ENCODE measurements around the gene LEFTY1.
A peak's percentile ranks its signal among the peaks of the same experiment; 100 is the strongest.
"Not testable (repeated sequence)": the region's sequence is repeated elsewhere in the genome, so short reads cannot be mapped to it uniquely, and the experiment has no call there.

Gene LEFTY1

GRCh38 chr1:225843426-225843795 is 45.5 kb downstream of the LEFTY1 start:
- peak overlapping the region; percentile 42 for H3K27ac ChIP-seq
- no peak for DNase-seq (ENCODE audit: low spot score)
- TF ChIP-seq, protein P1, sequence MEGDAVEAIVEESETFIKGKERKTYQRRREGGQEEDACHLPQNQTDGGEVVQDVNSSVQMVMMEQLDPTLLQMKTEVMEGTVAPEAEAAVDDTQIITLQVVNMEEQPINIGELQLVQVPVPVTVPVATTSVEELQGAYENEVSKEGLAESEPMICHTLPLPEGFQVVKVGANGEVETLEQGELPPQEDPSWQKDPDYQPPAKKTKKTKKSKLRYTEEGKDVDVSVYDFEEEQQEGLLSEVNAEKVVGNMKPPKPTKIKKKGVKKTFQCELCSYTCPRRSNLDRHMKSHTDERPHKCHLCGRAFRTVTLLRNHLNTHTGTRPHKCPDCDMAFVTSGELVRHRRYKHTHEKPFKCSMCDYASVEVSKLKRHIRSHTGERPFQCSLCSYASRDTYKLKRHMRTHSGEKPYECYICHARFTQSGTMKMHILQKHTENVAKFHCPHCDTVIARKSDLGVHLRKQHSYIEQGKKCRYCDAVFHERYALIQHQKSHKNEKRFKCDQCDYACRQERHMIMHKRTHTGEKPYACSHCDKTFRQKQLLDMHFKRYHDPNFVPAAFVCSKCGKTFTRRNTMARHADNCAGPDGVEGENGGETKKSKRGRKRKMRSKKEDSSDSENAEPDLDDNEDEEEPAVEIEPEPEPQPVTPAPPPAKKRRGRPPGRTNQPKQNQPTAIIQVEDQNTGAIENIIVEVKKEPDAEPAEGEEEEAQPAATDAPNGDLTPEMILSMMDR (conservative IDR thresholded peaks at IDR 0.05; ENCODE audit: low read depth) = no peak
- CTCF ChIA-PET = interaction anchor here (0.6 to 1.1 kb wide), 3 partner anchors 77 to 369 kb away, joined by 4 read pairs; no protein-coding TSS in a partner anchor
- POLR2A ChIA-PET (ENCODE audit: low non-redundant PET) = no interaction called here

GRCh38 chr1:225842788-225843425 is 46.0 kb downstream of the LEFTY1 start:
- peak overlapping the region; percentile 42 for H3K27ac ChIP-seq
- CTCF ChIA-PET = interaction anchor here (1.1 kb wide), 1 partner anchor 368 kb away, joined by 4 read pairs; no protein-coding TSS in a partner anchor
- no peak for DNase-seq (ENCODE audit: low spot score)
- TF ChIP-seq, protein P1 (conservative IDR thresholded peaks at IDR 0.05; ENCODE audit: low read depth) = no peak
- POLR2A ChIA-PET (ENCODE audit: low non-redundant PET) = no interaction called here

GRCh38 chr1:225842074-225842473 is 46.9 kb downstream of the LEFTY1 start:
- no peak for DNase-seq (ENCODE audit: low spot score)
- peak overlapping the region; percentile 42 for H3K27ac ChIP-seq
- CTCF ChIA-PET = interaction anchor here (0.6 to 1.1 kb wide), 2 partner anchors 72 to 367 kb away, joined by 3 to 4 read pairs; no protein-coding TSS in a partner anchor
- TF ChIP-seq, protein P1 (conservative IDR thresholded peaks at IDR 0.05; ENCODE audit: low read depth) = no peak
- POLR2A ChIA-PET (ENCODE audit: low non-redundant PET) = interaction anchor here (0.6 kb wide), 1 partner anchor 8 kb away, joined by 3 read pairs; no protein-coding TSS in a partner anchor

DNA sequence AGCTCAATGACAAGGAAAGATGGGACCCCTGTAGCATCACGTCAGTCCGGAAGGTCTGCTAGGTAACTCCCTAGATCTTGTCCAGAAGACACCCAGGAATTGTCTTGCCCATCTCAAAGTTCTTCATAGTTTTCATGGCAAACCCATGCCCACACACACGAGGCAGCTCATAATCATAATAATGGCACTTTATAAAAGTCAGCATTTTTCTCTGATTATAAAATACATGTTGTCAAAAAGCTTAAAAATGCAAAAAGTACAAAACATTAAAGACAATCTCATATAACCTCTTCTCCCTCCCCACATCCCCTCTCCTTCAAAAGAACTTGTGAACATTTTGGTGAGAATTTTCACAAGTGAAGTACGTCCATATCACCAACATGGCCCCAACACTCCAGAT is 48.2 kb downstream of the LEFTY1 start:
- CTCF ChIA-PET = interaction anchor here (0.7 to 0.9 kb wide), 2 partner anchors 9 to 360 kb away, joined by 3 to 4 read pairs; no protein-coding TSS in a partner anchor
- POLR2A ChIA-PET (ENCODE audit: low non-redundant PET) = no interaction called here
- TF ChIP-seq, protein P1 (conservative IDR thresholded peaks at IDR 0.05; ENCODE audit: low read depth) = no peak
- DNase-seq (ENCODE audit: low spot score) = no peak
- no peak overlapping the region for H3K27ac ChIP-seq

GRCh38 chr1:225840223-225840610 is 48.7 kb downstream of the LEFTY1 start:
- H3K27ac ChIP-seq = peak overlapping the region; percentile 22; the same call in 1 of the 2 replicates
- CTCF ChIA-PET = interaction anchor here (0.9 to 1.8 kb wide), 2 partner anchors 9 to 366 kb away, joined by 4 to 12 read pairs; no protein-coding TSS in a partner anchor
- POLR2A ChIA-PET (ENCODE audit: low non-redundant PET) = no interaction called here
- TF ChIP-seq, protein P1 (conservative IDR thresholded peaks at IDR 0.05; ENCODE audit: low read depth) = no peak
- no peak for DNase-seq (ENCODE audit: low spot score)

- ChIA-PET POLR2A (ENCODE audit: low non-redundant PET) (interaction anchor here (0.9 kb wide), 1 partner anchor 11 kb away, joined by 3 read pairs; no protein-coding TSS in a partner anchor), CTCF (interaction anchor here (0.6 to 1.8 kb wide), 3 partner anchors 51 to 364 kb away, joined by 3 to 12 read pairs (median 4); no protein-coding TSS in a partner anchor)
- DNase-seq (ENCODE audit: low spot score) = no peak
- TF ChIP-seq, protein P1 (conservative IDR thresholded peaks at IDR 0.05; ENCODE audit: low read depth) = no peak
- peak overlapping the region; percentile 22 for H3K27ac ChIP-seq
These were observed 50.2 kb downstream of the LEFTY1 start for GRCh38 chr1:225838793-225839192.

- DNase-seq (ENCODE audit: low spot score); POLR2A ChIA-PET (ENCODE audit: low non-redundant PET): not testable (repeated sequence)
- CTCF ChIA-PET = interaction anchor here (0.7 kb wide), 1 partner anchor 372 kb away, joined by 3 read pairs; no protein-coding TSS in a partner anchor
- peak overlapping the region; percentile 75; the same call in 1 of the 2 replicates for H3K27ac ChIP-seq
These were observed 52.6 kb downstream of the LEFTY1 start for GRCh38 chr1:225836296-225836695.
